Measurements from ENCODE around the gene SMIM27. TPM values are rescaled to one million over a fixed set of nuclear protein-coding genes. Genes with fewer than 3 reads are reported as not detected.

Gene SMIM27, protein sequence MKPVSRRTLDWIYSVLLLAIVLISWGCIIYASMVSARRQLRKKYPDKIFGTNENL
- 10.9 to 16.3 TPM (median 12.0 TPM) in 5 replicates for total RNA-seq (2022; extraction: Qiagen RNA extraction; ENCODE audit: low read depth)

GRCh38 chr9:32552172-32552872 lies at the start of gene SMIM27, which contains the start of gene TOPORS:
Gene SMIM27 (plus strand): TSS chr9:32552327. CDS start chr9:32552435, 108 bp downstream.
Gene TOPORS (minus strand): TSS chr9:32552586. CDS start chr9:32552436, 150 bp downstream.

DNA sequence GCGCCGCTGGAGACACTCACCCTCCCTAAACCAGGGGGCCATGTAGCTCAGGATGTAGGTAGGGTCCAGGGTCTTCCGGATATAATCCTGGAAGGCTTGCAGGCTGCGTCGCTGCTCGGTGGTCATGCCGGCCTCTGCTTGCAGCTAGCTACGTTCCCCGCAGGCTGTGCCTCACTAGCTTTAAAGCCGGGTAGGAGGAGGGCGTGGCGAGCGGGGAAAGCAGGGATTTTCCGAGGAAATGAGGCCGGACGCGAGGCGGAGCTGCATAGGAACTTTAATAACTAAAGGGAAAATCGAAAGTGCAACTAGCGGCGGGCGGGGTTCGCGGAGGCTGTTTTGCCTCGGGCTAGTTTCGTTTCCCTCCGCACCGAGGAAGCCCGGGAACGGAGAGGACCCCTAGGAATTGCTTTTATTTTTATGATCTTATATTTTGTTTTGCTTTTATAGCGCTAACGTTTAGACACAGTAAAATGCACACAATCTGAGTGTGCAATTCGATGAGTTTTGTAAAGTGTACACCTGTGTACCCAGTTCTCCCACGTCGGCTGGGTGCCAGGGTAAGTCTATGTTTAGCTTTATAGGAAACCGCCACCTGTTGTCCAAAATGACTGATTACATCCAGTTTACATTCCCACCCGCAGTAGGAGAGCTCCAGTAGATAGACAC lies 26.0 kb upstream of the SMIM27 start, which contains the start of gene RIGI:
RIGI (minus strand) TSS at position 156 of the 666 bp plus-strand sequence; CDS start at position 126, 30 bp downstream.

GRCh38 chr9:32572900-32573523 lies 20.9 kb downstream of the SMIM27 start, which contains the start of gene NDUFB6:
Gene NDUFB6 (minus strand): TSS chr9:32573159. CDS start chr9:32573060, 99 bp downstream.

Other genes with a start within 250 kb of the SMIM27 start
- gene ACO1, start 167.7 kb upstream of the SMIM27 start, total RNA-seq (2022; extraction: Qiagen RNA extraction; ENCODE audit: low read depth): 27.4 to 30.1 TPM (median 29.3 TPM) in 5 replicates
- gene RIGI, start 26.1 kb upstream of the SMIM27 start, total RNA-seq (2022; extraction: Qiagen RNA extraction; ENCODE audit: low read depth): 2.4 to 3.5 TPM (median 3.0 TPM) in 5 replicates
- 10.1 to 12.6 TPM (median 12.3 TPM) in 5 replicates for gene TOPORS, start 259 bp downstream of the SMIM27 start, total RNA-seq (2022; extraction: Qiagen RNA extraction; ENCODE audit: low read depth)
- 106 to 124 TPM (median 111 TPM) in 5 replicates for gene NDUFB6, start 20.8 kb downstream of the SMIM27 start, total RNA-seq (2022; extraction: Qiagen RNA extraction; ENCODE audit: low read depth)
- 0.02 TPM in 1 of 5 replicates, not detected in the others for gene TAF1L, start 83.3 kb downstream of the SMIM27 start, total RNA-seq (2022; extraction: Qiagen RNA extraction; ENCODE audit: low read depth)
- 0.03 TPM in 2 of 5 replicates, not detected in the others for gene TMEM215, start 231.2 kb downstream of the SMIM27 start, total RNA-seq (2022; extraction: Qiagen RNA extraction; ENCODE audit: low read depth)

All from A549 treated with GW870086 at 1 μM for 4 hours (cell line).